AG04450 (cell line): ENCODE measurements around the gene CDC42EP2. TPM values are rescaled to one million over a fixed set of nuclear protein-coding genes. Genes with fewer than 3 reads are reported as not detected.

Source experiments
- CTCF ChIA-PET: fragments of 300-600, 350-600 bp; formaldehyde crosslinking; extraction: SDS; loops from one replicate; lab custom pipeline; 2022; ENCODE audit warnings: antibody characterized with exemption, inconsistent platforms; lab: Charles Lee
- POLR2A ChIA-PET: fragments of 350-600 bp; formaldehyde crosslinking; extraction: SDS; loops from one replicate; lab custom pipeline; 2021; ENCODE audit warnings: antibody characterized with exemption, inconsistent platforms; lab: Yijun Ruan, JAX
- DNase-seq: peaks from one replicate; pipeline ENCODE4 v3.0.0-alpha.2; 2011; ENCODE audit warnings: low read depth, low spot score
- H3K27ac ChIP-seq: one replicate; pipeline ENCODE4 v1.5.1; 2012; ENCODE audit warnings: low read depth, low read length, control low read depth
- H3K27me3 ChIP-seq: one replicate; pipeline ENCODE4 v1.6.0; 2012; ENCODE audit warnings: low read length; ENCODE audit not compliant: control insufficient read depth, insufficient read depth
- H3K4me3 ChIP-seq: 2 replicates; pipeline ENCODE4 v1.5.1; 2011; ENCODE audit warnings: mild to moderate bottlenecking, low read depth, low read length, control low read depth
- H3K9me3 ChIP-seq: 2 replicates; pipeline ENCODE4 v1.5.1; 2012; ENCODE audit warnings: low read length; ENCODE audit not compliant: control insufficient read depth, insufficient read depth
- CTCF ChIP-seq: IDR thresholded peaks from 2 replicates; pipeline ENCODE4 v1.5.1; 2011; ENCODE audit warnings: low read depth, low read length, control low read depth, inconsistent platforms
- polyA plus RNA-seq: library from polyadenylated mRNA; depleted of rRNA; stranded (reverse); fragments of >200 nt; gene quantifications from 2 replicates; pipeline ENCODE4 v1.2.3, GENCODE V29; 2011

Gene CDC42EP2
- polyA plus RNA-seq, 1 experiment, result 14.3 TPM

DNA sequence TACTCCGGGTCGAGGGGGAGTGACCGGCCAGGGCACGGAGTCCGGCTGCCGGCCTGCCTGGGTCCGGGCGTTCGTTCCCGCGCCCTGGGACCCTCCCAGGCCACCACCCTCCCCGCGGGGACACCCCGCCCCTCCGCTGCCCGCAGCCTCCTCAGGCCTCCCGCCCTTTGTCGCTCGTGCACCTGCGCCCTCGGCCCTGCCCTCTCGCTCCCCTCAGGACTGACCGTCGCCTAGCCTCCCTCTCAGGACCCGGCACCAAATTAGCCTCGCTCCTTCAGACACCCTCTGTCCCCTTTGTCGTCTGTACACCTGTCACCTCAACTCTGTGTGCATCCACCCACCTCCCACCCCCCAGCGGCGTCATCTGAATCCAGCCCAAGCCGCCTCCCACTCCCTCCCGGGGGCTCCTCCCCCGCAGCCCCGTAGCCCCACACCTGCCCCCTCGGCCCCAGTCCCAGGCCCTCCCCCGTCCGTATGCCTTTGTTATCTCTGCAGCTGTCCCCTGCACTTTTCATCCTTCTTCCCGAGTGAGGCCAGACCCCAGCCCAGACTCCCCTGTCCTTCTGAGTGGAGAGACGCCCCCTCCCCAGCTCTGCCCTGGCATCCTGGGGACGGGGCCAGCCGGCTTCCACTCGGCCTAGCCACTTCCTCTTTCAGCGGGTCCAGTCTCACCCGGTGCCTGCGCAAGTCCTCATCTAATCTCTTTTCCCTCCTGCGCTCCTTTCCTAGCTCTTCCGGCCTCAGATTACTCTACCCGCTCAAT lies 40.5 kb downstream of the CDC42EP2 start:
- Histone ChIP-seq H3K27ac (no peak overlapping the region), H3K27me3 (peaks cover 24% of the 10 kb centered on the region), H3K9me3 (no peaks in the 10 kb centered on the region; the same call in 1 of the 2 replicates), H3K4me3 (peak overlapping the region; percentile 58)
- DNase-seq, result no peak
- no peak for TF ChIP-seq CTCF
- CTCF ChIA-PET, result no interaction called here
- POLR2A ChIA-PET, result interaction anchor here (1.1 to 1.5 kb wide), 2 partner anchors 22 to 68 kb away, joined by 3 to 4 read pairs; partner anchors contain the start of genes DPF2 and NEAT1

GRCh38 chr11:65355776-65356393 lies 41.2 kb downstream of the CDC42EP2 start:
- H3K27ac ChIP-seq, result no peak overlapping the region
- H3K4me3 ChIP-seq, result peak overlapping the region; percentile 41
- CTCF ChIA-PET, result no interaction called here
- TF ChIP-seq CTCF, result no peak
- POLR2A ChIA-PET, result interaction anchor here (0.5 to 1.5 kb wide), 4 partner anchors 22 to 89 kb away, joined by 3 to 4 read pairs (median 3); partner anchors contain the start of genes DPF2 and NEAT1
- DNase-seq, result no peak
- H3K27me3 ChIP-seq, result peaks cover 24% of the 10 kb centered on the region
- H3K9me3 ChIP-seq, result no peaks in the 10 kb centered on the region; the same call in 1 of the 2 replicates

DNA sequence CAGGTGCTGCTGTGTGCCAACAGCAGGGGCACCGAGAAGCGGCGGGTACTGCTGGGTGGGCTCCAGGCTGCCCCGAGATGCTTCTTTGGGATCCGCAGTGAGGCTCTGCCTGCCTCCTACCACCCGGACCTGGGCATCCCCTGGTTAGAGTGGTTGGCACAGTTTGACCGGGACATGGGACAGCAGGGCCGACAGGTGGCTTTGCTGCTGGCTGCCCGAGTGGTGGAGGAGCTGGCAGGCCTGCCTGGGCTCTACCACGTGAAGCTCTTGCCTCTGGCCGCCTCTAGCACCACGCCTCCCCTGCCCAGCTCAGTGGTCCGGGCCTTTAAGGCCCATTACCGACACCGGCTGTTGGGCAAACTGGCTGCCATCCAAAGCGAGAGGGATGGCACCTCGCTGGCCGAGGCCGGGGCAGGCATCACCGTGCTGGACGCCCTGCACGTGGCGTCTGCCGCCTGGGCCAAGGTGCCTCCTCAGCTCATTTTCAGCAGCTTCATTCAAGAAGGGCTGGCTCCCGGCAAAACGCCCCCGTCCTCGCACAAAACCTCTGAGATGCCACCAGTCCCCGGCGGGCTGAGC lies 41.8 kb downstream of the CDC42EP2 start:
- DNase-seq, result no peak
- Histone ChIP-seq H3K27ac (no peak overlapping the region), H3K9me3 (no peaks in the 10 kb centered on the region; the same call in 1 of the 2 replicates), H3K27me3 (peaks cover 24% of the 10 kb centered on the region), H3K4me3 (no peak overlapping the region)
- POLR2A ChIA-PET, result interaction anchor here (0.5 to 1.5 kb wide), 4 partner anchors 23 to 152 kb away, joined by 3 to 4 read pairs (median 3); partner anchors contain the start of gene DPF2
- TF ChIP-seq CTCF, result no peak
- CTCF ChIA-PET, result no interaction called here

DNA sequence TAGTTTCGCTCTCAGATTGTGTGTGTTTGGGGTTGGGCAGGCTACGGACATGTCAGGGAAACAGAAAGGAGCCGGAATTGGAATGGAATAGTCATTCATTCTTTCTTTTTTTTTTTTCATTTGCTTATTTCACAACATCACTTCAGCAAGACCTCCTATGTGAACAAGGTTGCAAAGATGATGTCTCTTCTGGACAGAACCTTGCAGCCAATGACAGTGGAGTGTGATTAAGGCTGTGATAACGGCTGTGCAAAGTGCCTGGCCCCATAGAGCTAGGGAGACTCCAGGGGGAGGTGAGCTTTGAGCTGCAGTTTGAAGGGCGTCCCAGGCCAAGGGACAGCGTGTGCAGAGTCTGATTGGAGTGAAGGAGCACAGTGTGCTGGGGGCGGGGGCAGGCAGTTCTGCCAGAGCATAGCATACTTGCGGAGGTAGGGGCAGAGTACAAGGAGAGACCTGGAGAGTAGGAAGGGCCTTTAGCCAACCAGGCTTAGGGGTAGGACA lies 43.2 kb downstream of the CDC42EP2 start:
- Histone ChIP-seq H3K9me3 (no peaks in the 10 kb centered on the region; the same call in 1 of the 2 replicates), H3K27ac (no peak overlapping the region), H3K4me3 (no peak overlapping the region), H3K27me3 (peaks cover 24% of the 10 kb centered on the region)
- DNase-seq, result no peak
- ChIA-PET CTCF (interaction anchor here (0.6 kb wide), 1 partner anchor 25 kb away, joined by 3 read pairs; no protein-coding TSS in a partner anchor), POLR2A (interaction anchor here (0.6 kb wide), 1 partner anchor 65 kb away, joined by 7 read pairs; the partner anchor contains the start of gene NEAT1)
- no peak for TF ChIP-seq CTCF
